ENCODE results near the gene CREB5. TPM values are rescaled to one million over a fixed set of nuclear protein-coding genes. Genes with fewer than 3 reads are reported as not detected.

CREB5 gene
- total RNA-seq, 1 experiment from 2014 or later: 1.3 TPM

- TF ChIP-seq PRDM15 (CRISPR knock-in tag; IDR thresholded peaks at IDR 0.05) (no peak), FOXP4 (CRISPR knock-in tag; IDR thresholded peaks at IDR 0.05) (no peak), HMGA2 (CRISPR knock-in tag; IDR thresholded peaks at IDR 0.05) (no peak)
Observed at GRCh38 chr7:28747854-28748253, 335.5 kb downstream of the CREB5 start (continued).

DNA sequence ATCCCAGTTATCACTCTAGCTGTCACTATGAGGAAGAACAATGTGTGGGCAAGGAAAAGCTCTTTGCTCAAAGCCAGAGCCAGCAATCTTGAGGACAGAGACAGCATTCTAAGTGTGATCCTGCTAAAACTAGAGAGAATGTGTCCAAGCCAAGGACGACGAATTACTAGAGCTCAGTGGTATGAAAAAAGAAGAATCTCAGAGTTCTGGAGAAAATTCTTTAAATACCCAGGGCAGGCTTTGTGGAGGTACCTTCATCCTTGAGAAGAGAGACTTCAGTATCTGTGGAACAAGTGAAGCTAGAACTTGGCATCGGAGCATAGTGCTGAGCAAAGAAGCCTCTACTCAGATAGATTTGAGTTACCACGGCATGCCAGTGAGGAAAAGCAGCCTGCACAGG lies 336.0 kb downstream of the CREB5 start:
- TF ChIP-seq, protein P1, sequence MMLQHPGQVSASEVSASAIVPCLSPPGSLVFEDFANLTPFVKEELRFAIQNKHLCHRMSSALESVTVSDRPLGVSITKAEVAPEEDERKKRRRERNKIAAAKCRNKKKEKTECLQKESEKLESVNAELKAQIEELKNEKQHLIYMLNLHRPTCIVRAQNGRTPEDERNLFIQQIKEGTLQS (CRISPR knock-in tag; conservative IDR thresholded peaks at IDR 0.05): no peak
- TF ChIP-seq FOXK1 (CRISPR knock-in tag; IDR thresholded peaks at IDR 0.05) (no peak), ZNF121 (CRISPR knock-in tag; IDR thresholded peaks at IDR 0.05) (no peak), SP1 (CRISPR knock-in tag; conservative IDR thresholded peaks at IDR 0.05) (no peak), SMAD4 (CRISPR knock-in tag; IDR thresholded peaks at IDR 0.05) (no peak), JUN (CRISPR knock-in tag; IDR thresholded peaks at IDR 0.05) (no peak), MYBL2 (CRISPR knock-in tag; IDR thresholded peaks at IDR 0.05) (no peak), TCF7 (CRISPR knock-in tag; IDR thresholded peaks at IDR 0.05; ENCODE audit: low read depth) (no peak), NFYB (CRISPR knock-in tag; conservative IDR thresholded peaks at IDR 0.05; ENCODE audit: low read depth) (no peak), ATF6 (CRISPR knock-in tag; IDR thresholded peaks at IDR 0.05) (no peak), ZBTB21 (CRISPR knock-in tag; IDR thresholded peaks at IDR 0.05; ENCODE audit: borderline replicate concordance) (no peak), KAT7 (CRISPR knock-in tag; IDR thresholded peaks at IDR 0.05; ENCODE audit: borderline replicate concordance) (no peak), USF1 (CRISPR knock-in tag; IDR thresholded peaks at IDR 0.05) (no peak)
- TF ChIP-seq, protein P2, sequence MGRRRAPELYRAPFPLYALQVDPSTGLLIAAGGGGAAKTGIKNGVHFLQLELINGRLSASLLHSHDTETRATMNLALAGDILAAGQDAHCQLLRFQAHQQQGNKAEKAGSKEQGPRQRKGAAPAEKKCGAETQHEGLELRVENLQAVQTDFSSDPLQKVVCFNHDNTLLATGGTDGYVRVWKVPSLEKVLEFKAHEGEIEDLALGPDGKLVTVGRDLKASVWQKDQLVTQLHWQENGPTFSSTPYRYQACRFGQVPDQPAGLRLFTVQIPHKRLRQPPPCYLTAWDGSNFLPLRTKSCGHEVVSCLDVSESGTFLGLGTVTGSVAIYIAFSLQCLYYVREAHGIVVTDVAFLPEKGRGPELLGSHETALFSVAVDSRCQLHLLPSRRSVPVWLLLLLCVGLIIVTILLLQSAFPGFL (CRISPR knock-in tag; IDR thresholded peaks at IDR 0.05; ENCODE audit: borderline replicate concordance): no peak
- ATAC-seq (no peak), DNase-seq (ENCODE audit: low spot score) (no peak)
- POLR2A ChIA-PET: no interaction called here
- Mint-ChIP-seq H3K27me3 (ENCODE audit: low read depth) (peaks cover 26% of the 10 kb centered on the region), H3K9me3 (peaks cover 6% of the 10 kb centered on the region; the same call in 1 of the 2 replicates), H3K4me1 (peaks cover 18% of the 10 kb centered on the region), H3K4me3 (no peak overlapping the region), H3K36me3 (no peaks in the 10 kb centered on the region), H3K27ac (no peak overlapping the region)
- CTCF ChIA-PET: no interaction called here
